Mesendoderm (in vitro differentiated cells): Measurements from ENCODE around the gene SPINK8.
A peak's percentile ranks its signal among the peaks of the same experiment; 100 is the strongest.
"Not testable (repeated sequence)": the region's sequence is repeated elsewhere in the genome, so short reads cannot be mapped to it uniquely, and the experiment has no call there.

ENCODE experiments used
- DNase-seq: peaks from one replicate; pipeline ENCODE4 v3.0.0; 2013
- H2AK5ac ChIP-seq: 2 replicates; pipeline ENCODE4 v1.6.1; 2013; ENCODE audit warnings: low read length, inconsistent platforms
- H2BK120ac ChIP-seq: 2 replicates; pipeline ENCODE4 v1.6.1; 2013; ENCODE audit warnings: low read depth, mild to moderate bottlenecking, low read length, moderate library complexity, mixed read lengths
- H2BK15ac ChIP-seq: replicated peaks from 2 replicates; pipeline ENCODE4 v1.6.1; 2013; ENCODE audit warnings: low read depth, mild to moderate bottlenecking, moderate library complexity
- H2BK5ac ChIP-seq: 2 replicates; pipeline ENCODE4 v1.6.1; 2013; ENCODE audit warnings: low read length, inconsistent platforms
- H3K18ac ChIP-seq: 2 replicates; pipeline ENCODE4 v1.6.1; 2013; ENCODE audit warnings: mild to moderate bottlenecking, low read length, mixed read lengths
- H3K23ac ChIP-seq: one replicate; pipeline ENCODE4 v1.6.1; 2013; ENCODE audit warnings: low read length
- H3K27ac ChIP-seq: 2 replicates; pipeline ENCODE4 v1.5.1; 2013; ENCODE audit warnings: low read depth, mild to moderate bottlenecking, inconsistent platforms, low read length, moderate library complexity
- H3K27me3 ChIP-seq: 2 replicates; pipeline ENCODE4 v1.6.1; 2013; ENCODE audit warnings: low read length, control low read depth, mild to moderate bottlenecking, inconsistent platforms; ENCODE audit not compliant: insufficient read depth, poor library complexity
- H3K36me3 ChIP-seq: 2 replicates; pipeline ENCODE4 v1.6.1; 2013; ENCODE audit warnings: low read length, inconsistent platforms; ENCODE audit not compliant: control insufficient read depth, insufficient read depth
- H3K4ac ChIP-seq: one replicate; pipeline ENCODE4 v1.6.1; 2013; ENCODE audit warnings: low read depth, mild to moderate bottlenecking, low read length, moderate library complexity
- H3K4me1 ChIP-seq: 2 replicates; pipeline ENCODE4 v1.6.1; 2013; ENCODE audit warnings: low read depth, low read length, inconsistent platforms; ENCODE audit not compliant: control insufficient read depth
- H3K4me2 ChIP-seq: 2 replicates; pipeline ENCODE4 v1.6.1; 2013; ENCODE audit warnings: low read length
- H3K4me3 ChIP-seq: 2 replicates; pipeline ENCODE4 v1.5.1; 2013; ENCODE audit warnings: mild to moderate bottlenecking, low read length
- H3K56ac ChIP-seq: one replicate; pipeline ENCODE4 v1.6.1; 2013; ENCODE audit warnings: low read length
- H3K79me1 ChIP-seq: 2 replicates; pipeline ENCODE4 v1.6.1; 2013; ENCODE audit warnings: low read length, inconsistent platforms
- H3K79me2 ChIP-seq: 2 replicates; pipeline ENCODE4 v1.6.1; 2013; ENCODE audit warnings: mild to moderate bottlenecking, low read length; ENCODE audit not compliant: control insufficient read depth, insufficient read depth
- H3K9ac ChIP-seq: 2 replicates; pipeline ENCODE4 v1.6.1; 2013; ENCODE audit warnings: low read length, inconsistent platforms
- H4K5ac ChIP-seq: one replicate; pipeline ENCODE4 v1.6.1; 2013; ENCODE audit warnings: low read length
- H4K8ac ChIP-seq: one replicate; pipeline ENCODE4 v1.6.1; 2013; ENCODE audit warnings: low read depth, mild to moderate bottlenecking, control low read depth, low read length, moderate library complexity
- WGBS: extraction: QIAGEN DNeasy Blood & Tissue Kit; methylation state at CpG from one replicate; pipeline ENCODE4 v1.1.7; 2013; ENCODE audit warnings: low lambda C conversion rate, missing lambda C conversion rate; ENCODE audit not compliant: insufficient coverage; ENCODE audit errors: extremely low coverage; 5-methylcytosine and 5-hydroxymethylcytosine counted together

SPINK8 gene

DNA sequence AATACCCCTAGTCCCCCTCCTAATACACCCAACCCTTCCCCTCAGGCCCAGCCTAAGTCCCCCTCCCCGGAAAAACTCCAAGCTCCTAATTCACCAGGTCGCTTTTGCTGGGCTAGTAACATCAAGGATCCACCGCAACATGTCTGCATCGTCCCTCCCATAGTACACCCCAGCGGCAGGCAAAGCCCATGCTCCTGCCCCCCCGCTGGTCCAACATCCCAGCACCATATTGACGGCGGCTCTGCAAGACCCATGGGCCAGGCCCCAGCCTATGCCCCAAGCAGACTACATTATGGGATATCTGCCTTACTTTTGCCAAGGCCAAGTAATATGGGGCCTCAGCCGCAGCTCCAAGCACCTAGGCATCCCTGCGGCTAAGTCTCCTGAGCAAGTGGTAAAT is 59.0 kb downstream of the SPINK8 start:
- H3K79me1 ChIP-seq, result no peaks in the 10 kb centered on the region
- no peak overlapping the region for H3K4ac ChIP-seq
- no peak overlapping the region for H4K8ac ChIP-seq
- H3K4me2 ChIP-seq, result no peak overlapping the region
- H3K23ac ChIP-seq, result no peak overlapping the region
- H2BK15ac ChIP-seq, result no peak overlapping the region
- H3K56ac ChIP-seq, result no peak overlapping the region
- no peak overlapping the region for H3K4me3 ChIP-seq
- no peak overlapping the region for H2AK5ac ChIP-seq
- H3K27ac ChIP-seq, result no peak overlapping the region
- H3K9ac ChIP-seq, result no peak overlapping the region
- H2BK120ac ChIP-seq, result no peak overlapping the region
- H3K18ac ChIP-seq, result no peak overlapping the region
- H3K27me3 ChIP-seq, result no peaks in the 10 kb centered on the region
- peaks cover 4% of the 10 kb centered on the region for H3K36me3 ChIP-seq
- no peak overlapping the region for H4K5ac ChIP-seq
- no peaks in the 10 kb centered on the region for H3K4me1 ChIP-seq
- no peak for DNase-seq
- WGBS, result no CpG with 5 or more reads among the region's 10 CpGs
- no peaks in the 10 kb centered on the region for H3K79me2 ChIP-seq
- H2BK5ac ChIP-seq, result no peak overlapping the region

DNA sequence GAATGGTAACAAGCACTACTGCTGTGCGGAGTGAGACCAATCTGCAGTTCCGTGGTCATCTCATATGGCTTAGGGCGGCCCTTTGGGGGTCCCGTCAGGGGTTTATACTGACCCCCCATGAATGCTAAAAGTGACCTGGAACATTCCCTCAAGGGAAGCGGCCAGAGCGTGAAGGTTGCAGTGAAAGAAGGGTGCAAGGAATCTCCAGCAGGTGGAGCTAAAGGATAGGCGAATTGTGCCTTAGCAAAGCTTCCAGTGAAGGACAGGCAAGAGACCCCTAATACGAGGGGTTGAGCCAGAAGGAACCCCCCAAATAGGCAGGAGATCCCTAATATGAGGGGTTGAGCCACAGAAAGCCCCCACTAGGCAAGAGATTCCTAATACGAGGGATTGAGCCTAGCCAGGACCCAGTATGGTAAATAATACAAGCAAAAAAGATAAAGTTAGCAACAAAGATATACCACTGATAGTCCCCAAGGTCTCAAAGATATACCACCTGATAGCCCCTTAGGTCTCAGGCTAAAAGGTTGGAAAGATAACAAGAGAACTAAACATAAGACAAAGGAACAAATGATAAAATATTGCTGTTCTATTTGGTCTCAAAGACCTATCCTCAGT is 59.8 kb downstream of the SPINK8 start:
- Histone ChIP-seq H4K8ac (no peak overlapping the region), H3K4ac (no peak overlapping the region), H4K5ac (no peak overlapping the region), H3K79me2 (no peaks in the 10 kb centered on the region), H2AK5ac (no peak overlapping the region), H3K4me2 (no peak overlapping the region), H3K23ac (no peak overlapping the region), H3K36me3 (peaks cover 11% of the 10 kb centered on the region), H3K27ac (no peak overlapping the region), H2BK15ac (no peak overlapping the region), H3K4me1 (no peaks in the 10 kb centered on the region), H3K18ac (no peak overlapping the region), H3K56ac (no peak overlapping the region), H3K9ac (no peak overlapping the region), H2BK5ac (no peak overlapping the region), H3K79me1 (no peaks in the 10 kb centered on the region), H2BK120ac (no peak overlapping the region), H3K4me3 (no peak overlapping the region), H3K27me3 (no peaks in the 10 kb centered on the region)
- WGBS, result no CpG with 5 or more reads among the region's 9 CpGs
- DNase-seq, result peak; percentile 77

DNA sequence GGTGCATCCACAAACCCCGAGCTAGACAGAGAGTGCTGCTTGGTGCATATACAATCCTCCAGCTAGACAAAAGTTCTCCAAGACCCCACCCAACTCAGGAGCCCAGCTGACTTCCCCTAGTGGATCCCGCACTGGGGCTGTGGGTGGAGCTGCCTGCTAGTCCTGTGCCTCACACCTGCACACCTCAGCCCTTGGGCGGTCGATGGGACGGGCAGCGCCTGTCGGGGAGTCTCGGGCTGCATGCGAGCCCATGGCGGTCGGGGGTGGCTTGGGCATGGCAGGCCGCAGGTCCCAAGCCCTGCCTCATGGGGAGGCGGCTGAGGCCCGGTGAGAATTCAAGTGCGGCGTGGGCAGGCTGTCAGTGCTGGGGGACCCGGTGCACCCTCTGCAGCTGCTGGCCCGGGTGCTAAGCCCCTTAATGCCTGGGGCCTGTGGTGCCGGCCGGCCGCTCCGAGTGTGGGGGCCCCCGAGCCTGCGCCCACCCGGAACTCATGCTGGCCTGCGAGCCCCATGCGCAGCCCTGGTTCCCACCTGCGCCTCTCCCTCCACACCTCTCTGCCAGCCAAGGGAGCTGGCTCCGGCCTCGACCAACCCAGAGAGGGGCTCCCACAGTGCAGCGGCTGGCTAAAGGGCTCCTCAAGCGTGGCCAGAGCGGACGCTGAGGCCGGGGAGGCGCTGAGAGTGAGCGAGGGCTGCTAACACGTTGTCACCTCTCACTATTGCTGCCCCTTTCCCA is 61.5 kb downstream of the SPINK8 start:
- Histone ChIP-seq H3K23ac (no peak overlapping the region), H3K27me3 (no peaks in the 10 kb centered on the region), H3K4me2 (no peak overlapping the region), H3K56ac (no peak overlapping the region), H2BK120ac (no peak overlapping the region), H4K8ac (no peak overlapping the region), H2BK5ac (no peak overlapping the region), H2BK15ac (no peak overlapping the region), H3K4me3 (no peak overlapping the region), H3K18ac (no peak overlapping the region), H2AK5ac (no peak overlapping the region), H3K4me1 (no peaks in the 10 kb centered on the region), H3K27ac (no peak overlapping the region), H4K5ac (no peak overlapping the region), H3K36me3 (peaks cover 19% of the 10 kb centered on the region), H3K79me1 (no peaks in the 10 kb centered on the region), H3K9ac (no peak overlapping the region), H3K79me2 (no peaks in the 10 kb centered on the region), H3K4ac (no peak overlapping the region)
- no CpG with 5 or more reads among the region's 38 CpGs for WGBS
- DNase-seq, result peak; percentile 31

DNA sequence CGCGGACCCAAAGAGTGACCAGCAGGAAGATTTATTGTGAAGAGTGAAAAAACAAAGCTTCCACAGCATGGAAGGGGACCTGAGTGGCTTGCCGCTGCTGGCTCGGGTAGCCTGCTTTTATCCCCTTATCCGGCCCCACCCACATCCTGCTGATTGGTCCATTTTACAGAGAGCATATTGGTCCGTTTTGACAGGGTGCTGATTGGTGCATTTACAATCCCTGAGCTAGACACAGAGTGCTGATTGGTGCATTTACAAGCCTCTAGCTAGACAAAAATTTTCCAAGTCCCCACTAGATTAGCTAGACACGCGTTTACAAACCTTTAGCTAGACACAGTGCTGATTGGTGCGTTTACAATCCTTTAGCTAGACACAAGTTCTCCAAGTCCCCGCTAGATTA is 62.2 kb downstream of the SPINK8 start:
- no CpG with 5 or more reads among the region's 10 CpGs for WGBS
- not testable (repeated sequence) for H3K27ac ChIP-seq

DNA sequence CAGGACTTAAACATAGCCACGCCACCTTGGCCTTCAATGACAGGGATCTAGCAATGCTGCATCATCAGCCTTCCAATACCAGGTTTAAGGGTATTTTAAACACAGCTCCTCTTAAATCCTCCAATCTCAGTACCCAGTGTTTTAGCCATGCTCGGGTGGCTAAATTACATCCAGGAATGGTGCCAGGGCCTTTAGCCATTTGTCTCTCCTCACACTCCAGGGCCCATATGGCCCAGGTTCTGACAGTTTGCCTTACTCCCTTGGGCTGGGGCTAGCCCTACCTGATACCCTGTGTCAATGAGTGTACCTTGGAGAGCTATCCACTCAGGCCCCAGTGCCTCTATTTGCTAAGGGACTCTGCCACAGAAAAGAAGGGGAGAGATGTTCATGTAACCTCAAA is 63.2 kb downstream of the SPINK8 start:
- Histone ChIP-seq H3K9ac (no peak overlapping the region), H3K79me2 (no peaks in the 10 kb centered on the region), H4K8ac (no peak overlapping the region)

More for the DNA sequence above, 62.2 kb downstream of the SPINK8 start:
- H3K27me3 ChIP-seq, H3K4me3 ChIP-seq, H3K9ac ChIP-seq, H3K79me1 ChIP-seq, H4K8ac ChIP-seq, H3K56ac ChIP-seq, H2BK5ac ChIP-seq, H3K79me2 ChIP-seq, H3K18ac ChIP-seq, DNase-seq, H2AK5ac ChIP-seq, H4K5ac ChIP-seq, H3K23ac ChIP-seq, H2BK15ac ChIP-seq, H2BK120ac ChIP-seq, H3K4ac ChIP-seq, H3K4me1 ChIP-seq, H3K4me2 ChIP-seq: not testable (repeated sequence)
- peaks cover 24% of the 10 kb centered on the region for H3K36me3 ChIP-seq

More for the DNA sequence above, 63.2 kb downstream of the SPINK8 start:
- Histone ChIP-seq H2BK5ac (no peak overlapping the region), H3K4ac (no peak overlapping the region), H3K18ac (no peak overlapping the region), H3K4me1 (no peaks in the 10 kb centered on the region), H3K23ac (no peak overlapping the region), H2BK120ac (no peak overlapping the region), H2BK15ac (no peak overlapping the region), H3K36me3 (peaks cover 26% of the 10 kb centered on the region), H3K4me2 (no peak overlapping the region), H3K27me3 (no peaks in the 10 kb centered on the region), H3K56ac (no peak overlapping the region), H4K5ac (no peak overlapping the region), H2AK5ac (no peak overlapping the region), H3K4me3 (no peak overlapping the region), H3K79me1 (no peaks in the 10 kb centered on the region), H3K27ac (no peak overlapping the region)
- whole genome bisulfite sequencing, result no CpG with 5 or more reads among the region's 2 CpGs
- DNase-seq, result no peak
